IPS-18c (cell line): ENCODE results near the gene DLG2.
"Not testable (repeated sequence)": the region's sequence is repeated elsewhere in the genome, so short reads cannot be mapped to it uniquely, and the experiment has no call there.

ENCODE experiments used
- H3K4me3 ChIP-seq: 2 replicates; pipeline ENCODE4 v1.7.0; 2013; ENCODE audit warnings: low read depth, mild to moderate bottlenecking, low read length, moderate library complexity; ENCODE audit not compliant: insufficient read depth
- H3K9me3 ChIP-seq: one replicate; pipeline ENCODE4 v1.6.1; 2013; ENCODE audit warnings: mild to moderate bottlenecking, low read length, moderate library complexity; ENCODE audit not compliant: control insufficient read depth, insufficient read depth

DLG2 gene

GRCh38 chr11:85340846-85341245, 286.3 kb downstream of the DLG2 start:
- H3K4me3 ChIP-seq, H3K9me3 ChIP-seq: not testable (repeated sequence)

GRCh38 chr11:85318573-85318972, 308.6 kb downstream of the DLG2 start:
- no peaks in the 10 kb centered on the region for H3K9me3 ChIP-seq
- H3K4me3 ChIP-seq, result no peak overlapping the region

- Histone ChIP-seq H3K4me3 (no peak overlapping the region), H3K9me3 (no peaks in the 10 kb centered on the region)
These were observed 310.2 kb downstream of the DLG2 start for GRCh38 chr11:85316967-85317366.

GRCh38 chr11:85313741-85314140, 313.4 kb downstream of the DLG2 start:
- Histone ChIP-seq H3K9me3 (no peaks in the 10 kb centered on the region), H3K4me3 (no peak overlapping the region)

GRCh38 chr11:85310479-85310878, 316.7 kb downstream of the DLG2 start:
- Histone ChIP-seq H3K9me3 (no peaks in the 10 kb centered on the region), H3K4me3 (no peak overlapping the region)

GRCh38 chr11:85307366-85307765, 319.8 kb downstream of the DLG2 start:
- Histone ChIP-seq H3K4me3 (no peak overlapping the region), H3K9me3 (no peaks in the 10 kb centered on the region)

- Histone ChIP-seq H3K9me3 (no peaks in the 10 kb centered on the region), H3K4me3 (no peak overlapping the region)
These were observed 325.1 kb downstream of the DLG2 start for GRCh38 chr11:85301895-85302678.

- no peaks in the 10 kb centered on the region for H3K9me3 ChIP-seq
- no peak overlapping the region for H3K4me3 ChIP-seq
These were observed 327.7 kb downstream of the DLG2 start for GRCh38 chr11:85299258-85299942.

GRCh38 chr11:85295694-85296271, 331.4 kb downstream of the DLG2 start:
- H3K9me3 ChIP-seq, result no peaks in the 10 kb centered on the region
- H3K4me3 ChIP-seq, result no peak overlapping the region

- no peak overlapping the region for H3K4me3 ChIP-seq
- no peaks in the 10 kb centered on the region for H3K9me3 ChIP-seq
These were observed 345.6 kb downstream of the DLG2 start for GRCh38 chr11:85281550-85281949.

GRCh38 chr11:85279267-85279666, 347.9 kb downstream of the DLG2 start:
- no peaks in the 10 kb centered on the region for H3K9me3 ChIP-seq
- H3K4me3 ChIP-seq, result no peak overlapping the region

GRCh38 chr11:85277693-85278092, 349.5 kb downstream of the DLG2 start:
- Histone ChIP-seq H3K4me3 (no peak overlapping the region), H3K9me3 (peaks cover 2% of the 10 kb centered on the region)

GRCh38 chr11:85276332-85276731, 350.8 kb downstream of the DLG2 start:
- Histone ChIP-seq H3K4me3 (no peak overlapping the region), H3K9me3 (peaks cover 4% of the 10 kb centered on the region)

GRCh38 chr11:85270315-85270714, 356.8 kb downstream of the DLG2 start:
- not testable (repeated sequence) for H3K4me3 ChIP-seq, H3K9me3 ChIP-seq

GRCh38 chr11:85269109-85269508, 358.0 kb downstream of the DLG2 start:
- no peak overlapping the region for H3K4me3 ChIP-seq
- H3K9me3 ChIP-seq, result peaks cover 4% of the 10 kb centered on the region

- Histone ChIP-seq H3K9me3 (no peaks in the 10 kb centered on the region), H3K4me3 (no peak overlapping the region)
These were observed 360.5 kb downstream of the DLG2 start for GRCh38 chr11:85266646-85267045.

GRCh38 chr11:85263328-85263727, 363.8 kb downstream of the DLG2 start:
- no peaks in the 10 kb centered on the region for H3K9me3 ChIP-seq
- H3K4me3 ChIP-seq, result no peak overlapping the region

GRCh38 chr11:85257837-85258236, 369.3 kb downstream of the DLG2 start:
- Histone ChIP-seq H3K9me3 (no peaks in the 10 kb centered on the region), H3K4me3 (no peak overlapping the region)
